ENCODE data around the gene SLC9C1. TPM values are rescaled to one million over a fixed set of nuclear protein-coding genes. Genes with fewer than 3 reads are reported as not detected.

The SLC9C1 gene
- total RNA-seq, 1 donor from 2014 or later: not detected

DNA sequence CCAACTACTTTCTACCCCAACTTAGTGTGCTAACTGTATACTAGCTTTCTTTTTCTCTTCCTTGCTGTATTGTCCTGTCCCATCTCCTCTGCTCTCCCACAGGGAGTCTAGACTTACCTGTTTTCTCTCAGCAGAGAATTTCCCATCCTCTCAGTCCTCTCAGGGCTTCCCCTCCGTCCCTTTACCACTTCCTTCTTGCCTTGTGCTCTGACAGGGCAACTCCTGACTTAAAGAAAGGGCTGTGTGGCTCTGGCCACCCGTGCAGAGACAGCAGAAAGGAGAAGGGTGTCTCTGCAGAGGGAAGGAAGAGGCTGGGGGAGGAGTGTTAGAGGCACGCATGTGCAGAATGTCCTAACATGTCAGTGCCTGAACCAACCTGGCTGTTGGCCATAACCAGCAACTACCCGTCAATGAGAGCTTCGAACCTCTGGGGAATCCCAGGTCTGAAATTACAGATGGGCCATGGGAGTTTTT, 161.0 kb downstream of the SLC9C1 start, which contains the start of gene GCSAM:
TSS of gene GCSAM (minus strand) at position 274 of the 474 bp plus-strand sequence. CDS start at position 146, 128 bp downstream.
- ATAC-seq (peak; percentile 64), DNase-seq (ENCODE audit: low spot score) (no peak)

DNA sequence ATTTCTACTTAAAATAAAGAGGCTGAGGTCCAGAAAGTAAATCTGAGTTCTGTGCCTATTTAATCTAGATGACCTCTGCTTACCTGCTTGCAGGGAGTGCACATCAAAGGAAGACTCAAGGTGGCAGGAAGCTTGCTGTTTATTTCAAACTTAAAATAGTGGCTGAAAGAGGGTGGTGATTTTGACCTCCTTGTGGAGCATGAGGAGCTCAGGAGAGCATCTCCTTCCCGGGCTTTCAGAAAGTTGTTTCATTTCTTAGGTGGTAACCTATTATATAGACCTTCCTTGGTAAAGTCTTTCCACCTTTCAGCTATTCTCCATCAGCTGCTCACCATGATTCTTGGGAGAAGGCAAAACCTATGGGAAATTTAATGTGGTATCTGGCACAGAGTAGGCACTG, 161.5 kb downstream of the SLC9C1 start:
- ATAC-seq: no peak
- no peak for DNase-seq (ENCODE audit: low spot score)

DNA sequence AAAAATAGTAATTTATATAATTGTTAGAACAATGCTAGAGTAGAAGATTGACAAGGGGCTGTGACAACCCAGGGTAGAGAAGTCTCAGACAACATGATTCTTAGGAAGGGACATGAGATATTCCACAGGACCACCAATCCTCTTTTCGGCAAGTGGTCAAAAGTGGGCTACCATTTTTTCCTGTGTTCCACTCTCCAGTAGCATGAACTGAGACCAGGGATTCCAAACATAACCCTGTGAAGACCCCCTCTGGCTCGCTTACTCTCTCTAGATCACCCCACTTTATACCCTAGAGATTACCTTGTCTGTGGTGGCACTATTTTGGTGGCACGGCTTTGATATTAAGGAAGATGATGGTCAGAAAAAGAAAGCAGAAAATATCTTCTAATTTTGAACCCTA, 161.9 kb downstream of the SLC9C1 start:
- DNase-seq (ENCODE audit: low spot score) (no peak), ATAC-seq (no peak)

DNA sequence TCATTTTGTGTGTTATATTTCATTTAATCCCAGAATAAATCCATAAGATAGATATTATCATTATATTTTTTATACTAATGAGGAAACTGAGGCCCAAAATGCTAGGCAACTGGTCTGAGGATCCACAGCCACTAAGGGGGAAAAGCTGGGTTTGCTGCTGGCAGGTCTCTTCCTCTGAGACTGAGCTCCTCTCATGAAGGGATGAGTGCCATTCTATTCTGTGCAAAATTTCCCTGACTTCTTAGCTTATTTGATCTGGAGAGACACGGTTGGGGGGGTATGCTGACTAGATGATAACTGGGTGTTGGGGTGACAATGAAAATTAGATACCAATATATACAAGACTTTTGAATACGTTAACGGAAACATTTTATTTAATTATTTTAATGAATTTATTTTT, 162.9 kb downstream of the SLC9C1 start:
- no peak for DNase-seq (ENCODE audit: low spot score)
- ATAC-seq: no peak

DNA sequence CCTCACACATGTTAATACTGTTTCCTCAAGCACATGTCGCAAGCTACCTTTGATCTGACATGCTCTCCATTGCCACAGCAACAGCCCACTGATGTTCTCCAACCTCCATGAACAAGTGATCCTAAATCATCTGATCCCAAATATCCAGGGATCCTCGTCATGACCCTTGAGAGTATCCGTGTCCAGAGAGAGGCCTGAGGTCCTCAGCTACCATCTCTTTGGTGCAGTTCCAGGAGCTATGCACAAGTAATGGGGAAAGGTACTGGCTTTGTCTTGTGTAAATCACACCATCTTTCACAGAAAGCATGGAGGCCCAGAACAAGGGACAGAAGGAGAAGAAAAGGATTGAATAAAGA, 163.4 kb downstream of the SLC9C1 start:
- DNase-seq (ENCODE audit: low spot score) (no peak), ATAC-seq (no peak)

GRCh38 chr3:112129925-112130637, 163.9 kb downstream of the SLC9C1 start:
- no peak for DNase-seq (ENCODE audit: low spot score)
- no peak for ATAC-seq

DNA sequence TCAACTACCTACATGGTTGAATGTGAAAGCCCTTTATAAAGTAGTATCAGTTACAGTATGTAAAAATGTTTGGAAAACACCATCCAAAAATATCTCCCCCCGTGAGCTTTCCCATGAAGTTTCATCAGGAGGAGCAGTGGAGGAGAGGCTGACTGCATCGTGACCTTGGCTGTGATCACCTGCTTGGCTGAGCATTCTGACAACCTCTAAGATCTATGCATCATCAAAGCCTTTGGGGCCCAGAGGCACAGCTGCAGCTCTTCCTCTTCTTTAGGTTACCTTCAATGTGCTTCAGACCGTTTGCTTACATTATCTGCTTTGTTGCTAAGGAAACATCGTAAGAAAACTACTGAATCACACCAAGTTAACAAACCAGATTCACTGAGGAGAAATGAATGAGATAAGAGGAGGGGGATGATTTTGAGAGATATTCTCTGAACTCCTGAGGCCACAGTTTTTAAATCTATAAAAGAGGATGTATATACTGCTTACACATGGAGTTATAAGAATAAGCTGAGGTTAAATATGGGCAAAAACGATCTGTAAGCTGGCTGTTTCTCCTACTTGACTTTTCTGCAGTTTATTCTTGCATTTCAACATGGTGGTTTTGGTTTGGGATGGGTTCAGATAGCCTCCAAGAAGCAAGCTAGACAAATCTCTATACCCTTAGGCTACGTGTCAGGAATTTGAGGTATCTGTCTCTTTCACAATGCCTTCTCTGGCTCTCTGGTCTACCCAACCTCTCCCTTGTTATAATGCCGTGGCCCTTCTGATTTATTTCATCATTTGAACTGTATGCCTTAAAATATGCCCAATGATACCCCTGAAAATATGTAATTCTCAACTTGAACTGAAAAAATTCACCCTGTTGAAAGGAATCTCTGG, 164.9 kb downstream of the SLC9C1 start:
- no peak for ATAC-seq
- DNase-seq (ENCODE audit: low spot score): no peak

GRCh38 chr3:112127522-112128494, 166.2 kb downstream of the SLC9C1 start:
- DNase-seq (ENCODE audit: low spot score) (no peak), ATAC-seq (no peak)

DNA sequence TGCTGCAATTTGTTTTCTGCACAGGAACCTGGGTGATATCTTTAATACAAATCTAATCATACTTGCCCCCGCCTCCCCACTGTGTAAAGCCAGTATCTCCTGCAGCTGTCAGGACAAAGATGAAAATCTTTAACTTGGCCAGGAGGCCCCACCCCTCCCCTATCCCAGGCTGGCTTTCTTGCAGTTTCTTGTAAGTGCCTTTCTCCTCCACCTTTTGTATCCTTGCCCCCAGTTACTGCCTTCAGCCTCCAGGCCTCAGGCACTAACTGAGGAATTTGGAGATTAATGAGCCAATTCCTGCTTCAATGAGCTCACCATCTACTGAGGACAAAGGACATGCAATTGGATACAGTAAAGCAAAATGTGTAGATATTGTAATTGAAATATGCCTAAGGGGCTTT, 167.5 kb downstream of the SLC9C1 start:
- ATAC-seq: no peak
- no peak for DNase-seq (ENCODE audit: low spot score)

GRCh38 chr3:112124907-112125607, 169.0 kb downstream of the SLC9C1 start:
- ATAC-seq: no peak
- no peak for DNase-seq (ENCODE audit: low spot score)

- ATAC-seq (no peak), DNase-seq (ENCODE audit: low spot score) (no peak)
Measured at GRCh38 chr3:112123548-112123947, 170.5 kb downstream of the SLC9C1 start.

DNA sequence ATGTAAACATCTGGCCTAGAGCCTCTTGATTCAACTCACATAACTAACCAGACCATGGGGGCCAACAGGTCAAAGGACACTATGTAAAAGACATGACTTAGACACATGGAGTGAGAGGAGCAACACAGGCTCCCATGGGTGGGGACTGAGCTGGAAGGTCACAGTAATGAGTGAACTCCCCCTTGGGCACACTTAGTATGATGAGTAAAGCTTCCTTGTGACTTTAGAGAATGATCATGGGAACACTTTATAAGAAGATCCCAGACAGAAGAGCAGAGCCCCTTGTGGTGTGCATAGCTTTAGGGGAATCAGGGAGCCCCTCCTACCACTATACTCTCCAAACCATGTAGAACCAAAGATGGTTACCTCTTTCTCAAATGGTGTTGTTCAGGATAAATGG, 171.1 kb downstream of the SLC9C1 start:
- DNase-seq (ENCODE audit: low spot score) (no peak), ATAC-seq (no peak)

- DNase-seq (ENCODE audit: low spot score) (no peak), ATAC-seq (peak; percentile 31)
Measured at GRCh38 chr3:112121577-112122547, 172.2 kb downstream of the SLC9C1 start.

- DNase-seq (ENCODE audit: low spot score) (no peak), ATAC-seq (no peak)
Measured at GRCh38 chr3:112119962-112120836, 173.8 kb downstream of the SLC9C1 start.

DNA sequence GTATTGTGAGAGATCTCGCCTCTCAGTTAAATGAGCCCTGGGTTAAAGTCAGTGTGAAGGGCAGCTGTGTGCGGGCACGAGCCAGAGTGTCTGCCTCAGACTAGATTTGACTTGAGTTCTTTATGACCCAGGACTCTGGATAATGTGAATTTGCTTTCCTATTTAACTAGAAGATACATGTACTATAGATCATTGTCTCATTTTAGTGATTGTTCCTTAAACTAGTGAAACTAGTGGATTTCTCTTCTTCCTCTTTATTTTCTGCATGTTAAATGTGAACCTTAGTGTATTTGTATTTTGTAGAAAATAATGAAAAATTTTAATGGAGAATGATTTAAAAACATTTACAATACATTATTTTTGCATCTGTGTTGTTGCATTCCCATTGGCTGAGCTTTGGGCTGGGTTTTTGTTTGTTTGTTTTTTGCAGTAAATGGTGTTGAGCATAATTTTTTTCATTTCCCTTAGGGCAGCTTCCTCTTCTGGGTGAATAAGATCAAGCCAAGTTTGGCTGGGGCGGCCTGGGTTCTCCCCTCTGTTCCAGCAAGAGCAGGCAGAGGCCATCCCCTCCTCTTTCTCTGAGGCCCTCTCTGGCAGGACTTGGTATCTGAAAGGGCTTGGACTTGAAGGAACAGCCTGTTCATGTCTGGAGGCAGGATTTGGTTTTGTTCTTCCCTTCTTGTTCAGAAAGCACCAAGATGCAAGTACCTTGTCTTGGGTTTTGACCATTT, 176.0 kb downstream of the SLC9C1 start:
- peak; percentile 36 for ATAC-seq
- DNase-seq (ENCODE audit: low spot score): no peak

DNA sequence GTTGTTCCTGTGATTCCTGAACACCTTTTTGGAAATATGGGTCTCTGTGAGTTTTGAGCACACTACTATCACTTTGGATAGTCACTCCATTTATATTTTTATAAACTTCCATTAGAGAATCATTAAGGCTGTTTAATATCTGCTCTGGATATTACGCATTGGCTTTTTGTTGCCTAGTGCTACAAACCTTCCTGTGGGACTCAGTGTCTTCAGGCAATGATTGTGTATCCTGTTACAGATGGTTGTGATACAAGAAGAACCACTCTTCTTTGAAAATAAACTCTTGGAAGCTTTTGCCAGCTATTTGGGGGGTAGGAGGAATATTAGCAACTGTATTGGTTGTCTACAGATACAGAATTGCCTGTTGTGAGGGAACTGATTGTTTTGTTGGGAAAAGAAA, 176.6 kb downstream of the SLC9C1 start:
- DNase-seq (ENCODE audit: low spot score) (no peak), ATAC-seq (no peak)

DNA sequence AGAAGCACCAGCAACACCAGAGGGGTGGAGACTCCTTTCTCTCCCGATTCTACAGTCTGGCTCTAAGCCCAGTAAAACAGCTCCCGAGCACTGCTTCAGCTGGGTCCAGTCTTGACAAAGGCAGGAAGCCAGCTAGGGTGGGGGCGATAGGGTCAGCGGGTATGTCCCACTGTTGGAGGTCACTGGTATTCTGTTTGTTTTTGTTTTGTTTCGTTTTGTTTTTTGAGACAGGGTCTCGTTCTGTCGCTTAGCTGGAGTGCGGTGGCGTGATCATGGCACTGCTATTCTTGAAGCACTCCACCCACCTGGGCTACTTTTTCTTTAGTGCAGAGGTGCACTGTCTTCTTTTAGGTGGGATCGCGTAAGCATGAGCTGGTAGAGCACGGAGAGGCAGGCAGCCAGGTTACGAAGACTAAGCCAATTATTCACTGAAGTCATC, 177.2 kb downstream of the SLC9C1 start:
- no peak for DNase-seq (ENCODE audit: low spot score)
- ATAC-seq: peak; percentile 25

Data from left lobe of liver (tissue), 2 donors.